IPS-18c (cell line): ENCODE measurements around the gene RTL1.

ENCODE experiments used
- H3K4me3 ChIP-seq: 2 replicates; pipeline ENCODE4 v1.7.0; 2013; ENCODE audit warnings: low read depth, mild to moderate bottlenecking, low read length, moderate library complexity; ENCODE audit not compliant: insufficient read depth
- H3K9me3 ChIP-seq: one replicate; pipeline ENCODE4 v1.6.1; 2013; ENCODE audit warnings: mild to moderate bottlenecking, low read length, moderate library complexity; ENCODE audit not compliant: control insufficient read depth, insufficient read depth

Gene RTL1

DNA sequence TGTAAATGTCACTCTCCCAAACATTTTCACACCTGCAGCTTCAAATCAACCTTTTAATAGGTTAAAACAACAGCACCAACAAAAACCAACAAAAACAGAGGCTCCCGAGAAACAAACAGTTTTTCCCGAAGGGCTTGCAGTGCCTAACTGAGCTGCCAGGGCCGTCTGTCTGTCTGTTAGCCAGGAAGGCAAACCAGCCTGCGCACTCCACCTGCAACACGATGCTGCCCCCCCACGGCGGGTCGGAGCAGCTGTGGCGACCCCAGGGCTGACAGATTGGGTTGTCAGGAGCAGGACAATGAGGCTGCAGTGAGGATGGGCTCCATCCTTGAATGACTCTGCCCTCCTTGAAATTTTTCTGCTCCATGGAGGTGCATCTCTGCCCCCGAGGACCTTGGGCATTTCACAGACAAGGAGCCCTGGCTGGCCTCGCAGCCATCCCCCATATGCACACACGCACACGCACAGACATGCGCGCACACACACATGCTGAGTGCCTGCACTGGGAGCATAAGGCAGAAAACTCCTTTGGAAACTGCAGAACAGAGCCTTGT, 2.6 kb downstream of the RTL1 start:
- 0 out of 2 replicates have a peak overlapping the region, but pooled peaks have one; percentile 5 for H3K4me3 ChIP-seq
- no peaks in the 10 kb centered on the region for H3K9me3 ChIP-seq

DNA sequence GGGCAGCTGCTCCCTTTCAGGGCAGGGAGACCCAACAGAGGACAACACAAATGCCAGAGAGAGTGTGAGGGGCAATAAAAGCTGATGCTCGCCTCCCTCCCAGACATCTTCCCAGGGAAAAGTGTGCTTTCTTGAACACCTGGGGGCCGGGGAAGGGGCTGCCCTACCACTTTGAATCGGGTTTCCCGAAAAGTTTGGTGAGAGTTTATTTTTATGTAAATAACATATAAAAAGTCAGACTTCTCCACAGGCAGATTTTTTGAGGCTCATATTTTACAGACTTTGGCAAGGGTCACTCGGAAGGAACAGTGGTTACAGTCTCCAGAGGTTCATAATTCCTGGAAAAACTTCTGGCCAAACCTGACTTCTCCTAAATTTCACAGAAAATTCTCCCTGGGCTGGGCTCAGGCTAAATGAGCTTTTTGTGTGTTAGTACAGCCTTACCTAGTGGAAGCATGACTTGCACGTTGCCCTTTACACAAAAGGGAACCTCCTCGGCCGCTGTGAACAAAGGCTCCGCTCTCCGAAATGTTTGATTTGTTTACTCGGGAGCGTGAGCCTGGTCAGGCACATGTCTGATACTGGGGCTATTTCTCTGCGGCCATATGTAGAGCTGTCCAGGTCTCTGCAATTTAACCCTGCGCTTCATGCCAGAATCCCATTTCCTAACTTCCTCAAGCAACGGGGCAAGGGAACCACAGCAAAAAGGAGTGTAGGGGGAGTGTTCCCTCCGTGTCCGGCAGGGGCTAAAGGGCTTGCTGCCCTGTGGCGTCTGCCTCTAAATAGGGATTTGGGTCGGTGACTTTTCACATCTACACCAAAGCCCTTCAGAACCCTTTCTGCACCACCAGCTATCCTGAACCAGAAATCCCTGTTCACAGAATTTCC, 3.4 kb downstream of the RTL1 start:
- H3K4me3 ChIP-seq, result 0 out of 2 replicates have a peak overlapping the region, but pooled peaks have one; percentile 5

GRCh38 chr14:100898935-100899883, 4.3 kb downstream of the RTL1 start:
- Histone ChIP-seq H3K4me3 (no peak overlapping the region), H3K9me3 (no peaks in the 10 kb centered on the region)

More for the DNA sequence above, 3.4 kb downstream of the RTL1 start:
- H3K9me3 ChIP-seq, result no peaks in the 10 kb centered on the region

DNA sequence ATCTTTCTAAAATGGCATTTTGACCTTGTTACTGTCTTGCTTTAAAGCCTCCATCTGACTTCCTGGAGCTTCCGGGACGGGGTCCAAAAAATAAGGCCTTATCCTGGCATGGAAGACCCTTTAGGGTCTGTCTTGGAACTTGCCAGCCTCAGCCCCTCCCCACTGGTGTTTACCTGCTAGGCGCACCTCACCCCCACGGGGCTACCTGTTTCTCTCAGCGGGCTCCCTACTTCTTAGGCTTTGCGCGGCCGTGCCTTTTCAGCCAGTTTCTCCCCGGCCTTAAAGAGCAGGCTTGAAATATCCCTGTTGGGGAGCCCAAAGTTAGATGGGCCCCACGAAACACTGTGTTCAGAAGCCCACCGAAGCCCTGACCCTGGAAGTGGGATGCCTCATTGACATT, 5.1 kb downstream of the RTL1 start:
- Histone ChIP-seq H3K4me3 (no peak overlapping the region), H3K9me3 (no peaks in the 10 kb centered on the region)

DNA sequence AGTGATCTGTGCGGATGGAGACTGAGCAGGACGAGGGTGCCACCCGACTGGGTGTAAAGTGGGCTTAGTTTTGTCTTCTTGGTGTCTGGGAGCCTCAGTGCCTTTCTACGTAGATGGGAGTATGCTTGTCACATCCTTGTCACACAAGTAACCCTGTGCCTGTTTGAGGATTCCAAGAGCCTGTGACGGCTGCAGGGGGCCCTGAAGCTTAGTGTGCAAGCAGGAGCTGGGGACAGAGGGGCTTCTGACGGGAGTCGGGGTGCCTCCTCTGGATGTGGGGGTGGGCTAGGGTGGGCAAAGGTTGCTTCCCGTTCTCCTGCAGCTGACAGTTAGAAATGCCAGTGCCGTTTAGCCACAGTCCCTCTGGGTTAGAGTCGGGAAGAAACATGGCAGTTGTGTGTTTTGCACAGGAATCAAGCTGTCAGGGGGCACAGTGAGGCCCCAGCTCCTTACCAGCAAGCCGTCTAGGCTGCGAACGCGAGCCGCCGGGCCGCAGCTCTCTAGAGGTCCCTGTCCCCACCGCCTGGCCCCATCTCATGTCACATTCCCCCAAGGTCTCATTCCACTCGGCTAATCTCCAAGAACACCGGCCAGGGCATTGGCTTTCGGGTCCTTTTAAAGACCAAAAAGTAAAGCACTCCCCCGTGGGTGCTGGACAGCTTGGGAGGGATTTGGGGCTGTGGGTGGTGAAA, 7.0 kb downstream of the RTL1 start:
- no peak overlapping the region for H3K4me3 ChIP-seq
- H3K9me3 ChIP-seq, result no peaks in the 10 kb centered on the region

DNA sequence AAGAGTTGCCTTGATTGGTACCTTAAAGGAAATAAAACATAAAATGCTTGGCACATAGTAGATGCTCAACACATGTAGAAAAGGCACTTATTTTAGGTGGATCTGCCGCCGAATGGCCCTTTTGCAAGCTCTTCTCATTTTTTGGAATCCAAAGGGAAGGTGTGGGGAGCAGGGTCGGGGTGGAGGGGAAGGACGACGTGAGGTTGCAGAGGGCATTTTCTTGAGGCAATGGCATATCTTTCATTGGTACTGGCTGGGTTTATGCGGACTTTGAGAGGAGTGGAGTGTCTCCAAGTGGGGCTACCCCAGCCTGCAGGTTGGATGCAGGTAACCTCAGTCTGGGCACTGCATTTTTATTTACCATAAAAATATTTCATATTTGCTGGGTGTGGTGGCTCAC, 8.1 kb downstream of the RTL1 start:
- Histone ChIP-seq H3K4me3 (no peak overlapping the region), H3K9me3 (no peaks in the 10 kb centered on the region)

- H3K4me3 ChIP-seq, result no peak overlapping the region
- H3K9me3 ChIP-seq, result no peaks in the 10 kb centered on the region
Measured at GRCh38 chr14:100894416-100894815, 9.1 kb downstream of the RTL1 start.

GRCh38 chr14:100893760-100894159, 9.8 kb downstream of the RTL1 start:
- H3K4me3 ChIP-seq, result no peak overlapping the region
- no peaks in the 10 kb centered on the region for H3K9me3 ChIP-seq

- Histone ChIP-seq H3K4me3 (no peak overlapping the region), H3K9me3 (no peaks in the 10 kb centered on the region)
Measured at GRCh38 chr14:100893228-100893601, 10.3 kb downstream of the RTL1 start.

DNA sequence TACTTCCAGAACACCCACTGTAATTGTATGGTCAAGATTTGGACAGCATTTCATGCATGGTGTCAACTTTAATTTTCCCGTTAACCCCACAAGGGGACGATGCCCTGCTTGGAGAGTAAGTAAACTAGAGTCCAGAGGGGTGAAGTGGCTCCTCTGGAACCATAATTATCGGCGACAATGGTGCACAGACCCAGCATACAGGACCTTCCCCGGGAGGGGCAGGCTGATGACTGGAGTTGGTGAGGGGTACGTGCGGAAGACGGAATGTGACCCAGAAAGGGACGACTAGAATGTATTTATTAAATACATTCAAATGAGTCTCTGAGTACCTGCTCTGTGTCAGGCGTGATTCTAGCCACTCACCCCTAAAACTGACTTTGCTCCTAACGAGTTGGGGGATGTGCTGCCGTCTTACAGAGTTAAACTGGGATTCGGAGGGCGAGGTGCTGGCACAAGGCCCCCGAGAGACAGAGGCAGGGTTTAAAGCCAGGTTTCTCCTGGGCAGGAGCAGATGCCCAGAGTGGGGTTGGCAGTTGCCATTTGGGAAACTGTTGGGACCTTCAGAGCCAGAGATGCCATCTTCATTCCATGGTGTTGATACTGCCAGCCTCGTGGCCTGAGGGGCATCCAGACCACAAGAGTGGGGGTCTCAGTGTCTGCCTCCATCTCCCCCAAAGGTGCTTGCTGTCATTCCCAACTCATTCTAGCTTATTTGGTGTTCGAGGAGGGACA, 10.9 kb downstream of the RTL1 start:
- H3K4me3 ChIP-seq, result no peak overlapping the region
- no peaks in the 10 kb centered on the region for H3K9me3 ChIP-seq

GRCh38 chr14:100891501-100892445, 11.7 kb downstream of the RTL1 start:
- H3K9me3 ChIP-seq, result no peaks in the 10 kb centered on the region

DNA sequence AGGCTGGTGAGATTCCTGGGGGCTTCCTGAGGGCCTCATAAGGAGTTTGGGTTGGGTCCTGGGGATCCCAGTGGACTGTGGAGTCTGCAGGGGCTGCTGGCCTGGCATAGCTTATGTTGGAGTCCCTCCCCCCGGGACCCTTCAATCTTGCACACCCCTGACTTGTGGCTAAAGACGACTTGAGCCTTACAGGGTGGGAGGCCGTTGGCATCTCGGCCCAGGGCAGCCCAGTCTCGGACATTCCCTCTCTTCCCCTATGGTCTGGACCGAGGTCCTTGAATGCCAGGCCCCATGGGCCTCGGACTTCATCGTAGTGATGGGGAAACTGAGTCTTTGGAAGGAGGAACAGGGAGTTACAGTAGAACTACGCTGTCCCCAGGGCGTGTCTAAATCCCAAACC, 12.5 kb downstream of the RTL1 start:
- H3K9me3 ChIP-seq, result no peaks in the 10 kb centered on the region
- H3K4me3 ChIP-seq, result no peak overlapping the region

More at GRCh38 chr14:100891501-100892445, 11.7 kb downstream of the RTL1 start:
- H3K4me3 ChIP-seq, result no peak overlapping the region

DNA sequence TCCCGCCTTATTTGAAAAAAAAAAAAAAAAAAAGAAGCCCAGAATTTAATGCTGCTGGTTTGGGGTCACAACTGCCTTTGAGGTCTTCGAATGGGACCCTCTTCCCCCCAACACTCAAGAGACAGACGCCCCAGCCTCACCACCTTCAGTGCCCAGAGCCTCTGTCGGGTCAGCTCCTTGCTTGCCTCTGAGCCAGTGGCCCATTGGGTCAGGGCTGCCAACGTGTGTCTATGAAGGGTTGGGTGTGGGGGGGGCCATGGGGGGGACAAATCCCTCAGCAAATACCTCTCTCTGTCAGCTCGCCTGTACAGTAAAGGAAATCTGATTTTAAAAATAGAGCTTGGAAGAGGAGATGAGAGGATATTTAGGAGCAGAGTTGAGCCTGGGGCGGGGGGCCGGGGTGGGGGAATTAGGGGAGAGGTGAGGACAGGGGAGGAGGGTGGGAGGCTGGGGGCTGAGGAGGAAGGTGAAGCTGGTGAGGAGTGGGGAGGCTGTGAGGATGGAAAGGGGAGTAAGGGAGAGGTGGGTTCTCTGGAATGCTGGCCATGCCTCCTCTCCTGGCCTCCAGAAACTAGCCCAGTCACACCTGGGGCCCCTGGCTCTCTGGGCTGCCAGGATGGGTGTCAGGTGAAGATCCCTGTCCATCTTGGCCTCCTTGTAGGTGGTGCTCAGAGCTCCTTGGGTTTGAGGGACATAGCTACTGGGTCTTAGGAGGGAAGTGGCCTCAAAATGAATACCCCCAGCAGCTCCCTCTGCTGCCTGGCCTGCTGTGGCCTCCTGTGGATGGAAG, 13.3 kb downstream of the RTL1 start:
- H3K4me3 ChIP-seq, result no peak overlapping the region

GRCh38 chr14:100889641-100890040, 13.9 kb downstream of the RTL1 start:
- no peak overlapping the region for H3K4me3 ChIP-seq

More for the DNA sequence above, 13.3 kb downstream of the RTL1 start:
- no peaks in the 10 kb centered on the region for H3K9me3 ChIP-seq

DNA sequence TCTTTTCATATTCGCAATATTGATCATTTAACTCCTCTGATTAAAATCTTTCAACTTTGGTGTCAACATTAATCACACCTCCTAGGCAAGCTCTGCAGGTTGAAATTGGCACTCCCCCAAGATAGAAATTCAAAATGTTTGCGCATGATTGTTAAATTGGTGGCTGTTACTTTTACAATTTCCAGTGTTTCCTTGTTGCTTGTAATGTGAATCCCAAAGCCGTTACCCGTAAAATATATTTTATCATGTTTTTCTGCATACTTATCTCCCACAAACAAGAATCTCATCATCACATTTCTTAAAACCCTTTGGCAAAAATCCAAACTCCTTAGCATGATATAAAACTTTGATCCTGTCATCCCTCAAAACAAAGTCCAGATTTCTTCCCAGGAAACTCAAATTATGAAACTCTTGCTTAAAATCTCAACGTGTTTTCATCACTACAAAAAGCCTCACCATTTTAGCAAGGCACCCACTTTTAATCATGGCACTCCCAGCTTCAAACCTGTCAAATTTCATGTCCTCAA, 14.7 kb downstream of the RTL1 start:
- H3K9me3 ChIP-seq, result no peaks in the 10 kb centered on the region
- H3K4me3 ChIP-seq, result no peak overlapping the region

More at GRCh38 chr14:100889641-100890040, 13.9 kb downstream of the RTL1 start:
- H3K9me3 ChIP-seq, result no peaks in the 10 kb centered on the region
